ES-I3 (cell line): Measurements from ENCODE around the gene PIK3R1.

Source experiments
- H3K36me3 ChIP-seq: 2 replicates; pipeline ENCODE4 v1.6.1; 2013; ENCODE audit warnings: mild to moderate bottlenecking, low read length, control low read depth, moderate library complexity; ENCODE audit not compliant: insufficient read depth
- H3K4me1 ChIP-seq: 2 replicates; pipeline ENCODE4 v1.6.1; 2013; ENCODE audit warnings: mild to moderate bottlenecking, control low read depth, low read length; ENCODE audit not compliant: insufficient read depth
- H3K9ac ChIP-seq: 2 replicates; pipeline ENCODE4 v1.6.1; 2013; ENCODE audit warnings: low read depth, mild to moderate bottlenecking, low read length, moderate library complexity
- H3K9me3 ChIP-seq: 2 replicates; pipeline ENCODE4 v1.6.1; 2013; ENCODE audit warnings: mild to moderate bottlenecking, low read length, moderate library complexity; ENCODE audit not compliant: control insufficient read depth, insufficient read depth

The PIK3R1 gene

DNA sequence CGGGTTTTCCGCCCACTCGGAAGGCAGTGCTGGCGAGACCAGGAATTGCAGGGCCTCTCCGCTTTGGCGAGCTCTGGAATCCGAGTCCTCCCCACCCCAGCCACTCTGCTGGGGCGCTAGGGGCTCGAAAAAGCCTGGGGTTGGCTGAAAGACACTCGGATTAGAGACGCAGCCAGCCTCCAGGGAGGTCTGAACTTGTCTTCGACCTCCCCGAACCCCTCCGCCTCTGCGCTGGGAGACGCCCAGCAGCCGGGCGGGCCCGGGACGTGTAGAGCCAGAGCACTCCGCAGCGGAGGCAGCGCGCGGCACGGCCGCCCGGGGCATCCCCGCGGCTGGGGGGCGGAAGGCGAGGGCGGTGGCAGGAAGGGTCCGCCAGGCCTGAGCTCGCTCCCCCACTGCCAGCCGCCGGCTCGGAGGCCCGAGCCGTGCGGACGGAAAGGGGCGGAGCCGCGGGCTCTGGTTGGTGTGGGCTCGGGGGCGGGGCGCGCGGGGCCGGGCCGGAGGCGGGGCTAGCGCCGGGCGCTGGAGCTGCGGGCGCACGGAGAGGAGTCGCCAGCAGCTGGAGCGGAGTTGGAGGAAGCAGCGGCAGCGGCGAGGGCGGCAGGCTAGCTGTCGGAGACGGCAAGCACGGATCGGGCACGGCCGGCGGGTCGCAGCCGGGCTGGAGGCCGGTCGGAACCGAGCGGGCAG lies at the start of gene PIK3R1:
PIK3R1 (plus strand) TSS at position 549 of the 690 bp plus-strand sequence. CDS start 10,920 bp downstream, outside the sequence.
- H3K4me1 ChIP-seq: peaks cover 8% of the 10 kb centered on the region; the same call in 1 of the 2 replicates
- H3K9ac ChIP-seq: peak within 1 kb of the TSS; percentile 75
- no peaks in the 10 kb centered on the region for H3K36me3 ChIP-seq
- peaks cover 12% of the 10 kb centered on the region for H3K9me3 ChIP-seq

DNA sequence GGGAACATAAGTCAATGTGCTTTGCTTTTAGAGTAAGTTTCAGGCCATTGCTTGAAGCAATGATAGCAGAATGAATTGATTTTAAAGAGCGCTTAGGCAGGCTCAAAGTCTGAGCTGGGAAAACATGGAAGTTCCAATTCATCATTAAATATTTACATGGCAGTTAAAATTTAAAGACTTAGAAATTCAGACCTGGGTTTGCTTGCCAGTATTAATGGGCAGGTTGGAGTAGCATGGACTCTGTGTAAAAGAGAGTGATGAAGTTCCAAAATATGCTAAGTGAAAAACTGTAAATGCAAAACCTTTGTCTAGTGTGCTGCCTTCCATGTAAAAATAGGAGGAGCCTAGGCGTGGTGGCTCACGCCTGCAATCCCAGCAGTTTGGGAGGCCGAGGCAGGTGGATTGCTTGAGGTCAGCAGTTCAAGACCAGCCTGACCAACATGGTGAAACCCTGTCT lies 48.3 kb upstream of the PIK3R1 start:
- Histone ChIP-seq H3K9ac (no peak overlapping the region), H3K4me1 (peaks cover 14% of the 10 kb centered on the region), H3K36me3 (no peaks in the 10 kb centered on the region), H3K9me3 (no peaks in the 10 kb centered on the region)

GRCh38 chr5:68169903-68170302 lies 45.7 kb upstream of the PIK3R1 start:
- Histone ChIP-seq H3K9me3 (no peaks in the 10 kb centered on the region), H3K36me3 (no peaks in the 10 kb centered on the region), H3K4me1 (peaks cover 14% of the 10 kb centered on the region), H3K9ac (no peak overlapping the region)

GRCh38 chr5:68170826-68171558 lies 44.6 kb upstream of the PIK3R1 start:
- peaks cover 14% of the 10 kb centered on the region for H3K4me1 ChIP-seq
- no peaks in the 10 kb centered on the region for H3K9me3 ChIP-seq
- H3K36me3 ChIP-seq: no peaks in the 10 kb centered on the region
- no peak overlapping the region for H3K9ac ChIP-seq

DNA sequence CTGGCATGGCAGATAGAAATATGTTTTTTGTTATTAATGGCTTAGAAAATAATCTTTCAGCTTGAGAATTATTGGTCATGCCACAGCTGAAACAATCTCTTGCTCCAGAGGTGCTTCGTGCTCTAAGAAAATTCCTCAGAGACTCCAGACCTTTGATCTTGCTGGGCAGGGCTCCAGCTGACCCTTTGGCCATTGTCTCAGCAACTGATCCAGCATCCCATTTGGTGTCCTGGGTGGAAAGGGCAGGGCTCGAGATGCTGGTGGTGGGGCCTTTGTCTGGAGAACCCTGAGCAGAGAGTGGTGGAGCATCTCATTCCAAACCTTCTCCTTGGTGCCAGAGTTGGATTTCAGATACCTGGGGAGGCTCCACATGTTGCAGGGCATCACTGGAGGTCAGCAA lies 43.2 kb upstream of the PIK3R1 start:
- Histone ChIP-seq H3K9ac (no peak overlapping the region), H3K36me3 (no peaks in the 10 kb centered on the region), H3K4me1 (peaks cover 14% of the 10 kb centered on the region), H3K9me3 (no peaks in the 10 kb centered on the region)

DNA sequence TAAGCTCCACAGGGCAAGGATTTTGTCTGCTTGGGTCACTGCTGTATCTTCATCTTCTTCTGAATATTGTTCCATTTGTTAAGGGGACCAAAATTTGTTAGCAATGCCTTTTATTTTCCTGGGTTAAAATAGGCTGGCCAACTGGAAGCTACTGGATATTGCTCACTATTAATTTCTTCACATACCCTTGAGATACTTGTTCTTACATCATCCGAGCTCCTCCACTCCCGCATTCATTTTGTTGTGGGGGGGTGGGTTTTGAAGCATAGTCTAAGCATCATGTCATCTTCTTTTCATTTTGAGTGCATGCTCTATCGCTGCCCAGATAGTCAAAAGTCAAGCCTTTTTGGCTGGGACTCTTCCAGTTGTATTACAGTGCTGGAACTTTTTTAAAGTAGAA lies 42.5 kb upstream of the PIK3R1 start:
- Histone ChIP-seq H3K4me1 (peaks cover 14% of the 10 kb centered on the region), H3K9me3 (no peaks in the 10 kb centered on the region), H3K36me3 (no peaks in the 10 kb centered on the region), H3K9ac (no peak overlapping the region)

- Histone ChIP-seq H3K9ac (no peak overlapping the region), H3K36me3 (no peaks in the 10 kb centered on the region), H3K9me3 (no peaks in the 10 kb centered on the region), H3K4me1 (peaks cover 2% of the 10 kb centered on the region; the same call in 1 of the 2 replicates)
These were observed 39.3 kb upstream of the PIK3R1 start for GRCh38 chr5:68176253-68176652.

- Histone ChIP-seq H3K9me3 (no peaks in the 10 kb centered on the region), H3K9ac (no peak overlapping the region), H3K4me1 (no peaks in the 10 kb centered on the region), H3K36me3 (no peaks in the 10 kb centered on the region)
These were observed 38.6 kb upstream of the PIK3R1 start for GRCh38 chr5:68176802-68177479.

DNA sequence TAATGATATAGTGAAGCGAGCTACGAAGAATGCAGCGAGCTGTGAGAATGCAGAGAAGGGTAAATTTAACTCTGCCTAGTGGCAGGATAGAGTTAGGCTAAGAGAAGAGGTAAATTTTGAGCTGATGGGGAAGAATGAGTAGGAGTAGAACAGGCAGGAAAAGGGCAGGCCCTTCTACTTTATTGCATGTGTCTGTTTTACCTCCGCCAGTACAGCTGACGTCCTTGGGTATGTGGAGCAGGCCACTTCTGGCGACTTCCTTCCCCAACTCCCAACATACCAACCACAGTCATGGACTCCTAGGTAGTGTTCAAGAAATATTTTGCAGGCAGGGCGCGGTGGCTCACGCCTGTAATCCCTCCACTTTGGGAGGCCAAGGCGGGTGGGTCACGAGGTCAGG lies 37.9 kb upstream of the PIK3R1 start:
- no peaks in the 10 kb centered on the region for H3K9me3 ChIP-seq
- no peaks in the 10 kb centered on the region for H3K36me3 ChIP-seq
- no peak overlapping the region for H3K9ac ChIP-seq
- no peaks in the 10 kb centered on the region for H3K4me1 ChIP-seq

- H3K9me3 ChIP-seq: no peaks in the 10 kb centered on the region
- no peaks in the 10 kb centered on the region for H3K36me3 ChIP-seq
- H3K4me1 ChIP-seq: no peaks in the 10 kb centered on the region
- H3K9ac ChIP-seq: no peak overlapping the region
These were observed 37.0 kb upstream of the PIK3R1 start for GRCh38 chr5:68178579-68178978.

DNA sequence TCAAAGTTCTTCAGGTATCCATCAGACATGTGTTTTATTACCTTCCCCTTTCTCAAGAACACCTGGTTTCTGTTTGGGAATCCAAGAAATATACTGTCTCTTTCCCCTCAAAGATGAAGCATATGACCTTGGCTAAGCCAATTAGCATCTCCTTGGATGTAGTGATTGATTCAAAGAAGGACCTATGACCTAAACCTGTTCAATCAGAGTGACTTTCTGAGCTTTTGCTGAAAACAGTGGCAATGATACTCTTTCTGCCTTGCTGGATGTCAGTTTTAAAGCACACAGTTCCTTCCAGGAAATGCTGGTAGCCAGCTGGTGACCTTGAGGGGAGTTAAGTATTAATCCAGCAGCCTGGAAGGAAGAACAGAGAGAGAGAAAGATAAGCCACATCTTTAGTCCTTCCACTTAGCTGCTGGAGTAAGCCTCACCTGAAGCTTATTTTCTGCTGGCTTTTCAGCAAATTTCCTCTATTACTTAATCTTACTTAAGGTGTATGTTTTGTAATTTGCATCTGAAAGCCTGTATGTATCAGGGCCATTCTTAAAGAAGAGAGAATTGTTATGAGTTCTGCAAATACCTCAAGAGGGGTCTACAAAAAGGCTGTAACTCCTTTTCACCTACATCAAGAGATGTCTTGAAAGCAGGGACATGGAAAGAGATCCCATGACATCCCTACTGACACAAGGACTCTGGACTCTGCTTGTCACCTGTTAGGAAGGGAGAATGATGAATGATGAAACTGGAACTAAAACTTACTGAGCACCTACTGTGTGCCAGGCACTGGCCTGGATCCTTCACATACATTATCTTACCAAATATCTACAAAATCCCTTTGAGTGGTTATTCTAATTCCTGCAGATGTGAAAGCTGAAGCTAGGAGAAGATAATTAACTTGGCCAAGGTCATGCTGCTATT lies 35.2 kb upstream of the PIK3R1 start:
- H3K4me1 ChIP-seq: no peaks in the 10 kb centered on the region
- no peaks in the 10 kb centered on the region for H3K9me3 ChIP-seq
- no peak overlapping the region for H3K9ac ChIP-seq
- H3K36me3 ChIP-seq: no peaks in the 10 kb centered on the region

DNA sequence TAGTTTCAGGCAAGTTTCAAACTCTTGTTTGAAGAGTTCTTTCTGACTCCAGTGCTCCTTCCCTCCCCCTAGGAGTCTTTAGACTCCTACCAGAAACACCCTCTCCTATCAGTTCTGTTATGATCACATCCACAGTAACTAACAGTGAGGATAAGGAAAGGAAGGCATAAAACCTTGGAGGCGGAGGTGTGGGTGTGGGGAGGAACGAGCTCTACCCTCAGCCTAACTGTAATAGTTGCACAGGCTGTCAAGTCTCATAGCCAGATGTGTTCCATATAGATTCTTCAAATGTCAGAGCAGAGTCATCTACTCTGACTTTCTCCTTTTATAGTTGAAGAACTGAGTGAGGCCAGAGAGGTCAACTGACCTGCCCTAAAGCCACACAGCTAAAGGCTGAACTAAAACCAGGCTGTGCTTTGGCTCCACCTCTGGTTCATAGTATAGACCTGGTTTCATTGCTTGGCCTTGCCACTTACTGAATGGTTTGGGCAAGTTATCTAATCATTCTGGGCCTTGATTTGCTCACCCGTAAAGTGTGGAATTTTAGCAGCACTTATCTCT lies 34.4 kb upstream of the PIK3R1 start:
- Histone ChIP-seq H3K9ac (no peak overlapping the region), H3K36me3 (no peaks in the 10 kb centered on the region), H3K4me1 (no peaks in the 10 kb centered on the region), H3K9me3 (no peaks in the 10 kb centered on the region)

DNA sequence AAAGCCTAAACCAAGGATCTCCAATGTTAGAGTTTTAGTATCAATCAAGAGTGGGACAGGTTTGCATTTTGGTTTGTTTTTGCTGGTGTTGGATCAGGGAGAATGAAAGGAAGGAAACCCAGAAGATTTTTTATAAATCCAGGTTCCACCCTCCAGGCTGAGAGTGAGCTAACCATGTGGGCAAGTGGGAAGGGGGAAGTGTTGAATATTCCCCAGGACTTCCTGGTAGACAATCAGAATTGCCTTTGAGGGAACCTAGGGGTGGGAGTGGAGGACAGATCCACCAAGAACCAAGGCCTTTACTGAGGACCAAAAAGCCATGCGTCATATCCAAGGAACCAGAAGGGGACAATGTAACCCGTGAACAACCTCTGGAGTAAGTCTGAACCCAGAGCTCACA lies 33.5 kb upstream of the PIK3R1 start:
- no peak overlapping the region for H3K9ac ChIP-seq
- peaks cover 1% of the 10 kb centered on the region; the same call in 1 of the 2 replicates for H3K4me1 ChIP-seq
- H3K36me3 ChIP-seq: no peaks in the 10 kb centered on the region
- no peaks in the 10 kb centered on the region for H3K9me3 ChIP-seq
